Loucy (cell line): ENCODE data around the gene RFXAP.

Experiments
- EZH2phosphoT487 ChIP-seq: fragments of 200-600 bp; IDR thresholded peaks from 2 replicates; pipeline ENCODE4 v1.6.1; 2018; ENCODE audit warnings: antibody characterized with exemption, mild to moderate bottlenecking, moderate library complexity, borderline replicate concordance
- TF ChIP-seq, protein P1 (sequence below): fragments of 200-600 bp; sonication (generic); conservative IDR thresholded peaks from 2 replicates; pipeline ENCODE4 v1.5.1; 2014; ENCODE audit warnings: mild to moderate bottlenecking, antibody characterized with exemption, low read length

DNA sequence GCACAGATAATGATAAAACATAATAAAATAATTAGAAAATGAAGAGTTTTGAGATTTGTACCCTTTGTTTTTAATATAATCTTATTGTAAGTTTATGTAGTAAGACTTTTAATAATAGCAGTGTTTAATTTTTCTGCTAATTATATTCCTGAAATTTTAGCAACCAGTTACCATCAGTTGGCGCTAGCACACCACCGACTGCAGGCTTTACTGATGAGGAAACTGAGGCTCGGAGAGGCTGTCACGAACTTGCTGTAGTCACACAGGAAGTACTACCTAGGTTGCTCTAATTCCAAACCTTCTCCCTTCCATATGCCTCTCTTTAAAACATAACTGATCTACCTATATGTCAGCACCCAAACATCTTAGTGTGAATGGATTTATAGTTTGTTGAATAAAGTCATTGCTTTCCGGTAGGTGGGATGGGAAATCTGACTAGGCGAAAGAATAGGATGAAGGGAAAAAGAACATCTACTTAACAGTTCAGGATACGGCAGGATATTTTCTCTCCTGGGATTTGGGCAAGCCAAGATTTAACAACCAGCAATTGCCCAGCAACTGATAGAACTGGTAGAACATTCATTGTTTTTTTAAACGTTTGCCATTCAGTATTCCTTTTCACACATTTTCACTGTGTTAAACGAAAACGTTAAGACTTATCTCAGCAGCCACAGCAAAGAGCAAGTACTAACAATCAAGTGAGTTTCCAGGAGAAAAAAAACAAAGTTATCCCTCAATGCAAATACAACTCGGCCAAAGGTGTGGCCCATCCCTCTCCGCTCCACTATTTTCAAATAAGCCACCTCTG, 822 bp upstream of the RFXAP start:
- TF ChIP-seq, protein P1, sequence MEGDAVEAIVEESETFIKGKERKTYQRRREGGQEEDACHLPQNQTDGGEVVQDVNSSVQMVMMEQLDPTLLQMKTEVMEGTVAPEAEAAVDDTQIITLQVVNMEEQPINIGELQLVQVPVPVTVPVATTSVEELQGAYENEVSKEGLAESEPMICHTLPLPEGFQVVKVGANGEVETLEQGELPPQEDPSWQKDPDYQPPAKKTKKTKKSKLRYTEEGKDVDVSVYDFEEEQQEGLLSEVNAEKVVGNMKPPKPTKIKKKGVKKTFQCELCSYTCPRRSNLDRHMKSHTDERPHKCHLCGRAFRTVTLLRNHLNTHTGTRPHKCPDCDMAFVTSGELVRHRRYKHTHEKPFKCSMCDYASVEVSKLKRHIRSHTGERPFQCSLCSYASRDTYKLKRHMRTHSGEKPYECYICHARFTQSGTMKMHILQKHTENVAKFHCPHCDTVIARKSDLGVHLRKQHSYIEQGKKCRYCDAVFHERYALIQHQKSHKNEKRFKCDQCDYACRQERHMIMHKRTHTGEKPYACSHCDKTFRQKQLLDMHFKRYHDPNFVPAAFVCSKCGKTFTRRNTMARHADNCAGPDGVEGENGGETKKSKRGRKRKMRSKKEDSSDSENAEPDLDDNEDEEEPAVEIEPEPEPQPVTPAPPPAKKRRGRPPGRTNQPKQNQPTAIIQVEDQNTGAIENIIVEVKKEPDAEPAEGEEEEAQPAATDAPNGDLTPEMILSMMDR, result peak; percentile 40
- TF ChIP-seq EZH2phosphoT487, result no peak
